Tibial artery (tissue), 4 donors: ENCODE measurements around the gene LOXL3.

Experiments used
- DNase-seq, 2 donors: peaks; one replicate each; pipeline ENCODE4 v3.0.0-alpha.2; 2019
- H3K27ac ChIP-seq, 2 donors: fragments of 200-600 bp; sonication (generic) in 1 of 2; 1 replicate in 1 of 2; 2 replicates in 1 of 2; pipeline ENCODE4 v1.5.1; 2018 to 2019; ENCODE audit warnings: mild to moderate bottlenecking in 1 of 2
- H3K27me3 ChIP-seq, 2 donors: fragments of 200-600 bp; sonication (generic) in 1 of 2; one replicate each; pipeline versions ENCODE4 v1.5.1 to v1.6.0; 2016 to 2019
- H3K36me3 ChIP-seq, 3 donors: fragments of 200-600 bp; sonication (generic) in 2 of 3; one replicate each; pipeline ENCODE4 v1.5.1; 2016 to 2019; ENCODE audit warnings: mild to moderate bottlenecking in 2 of 3
- H3K4me1 ChIP-seq, 4 donors: fragments of 200-600 bp; sonication (generic) in 2 of 4; 1 replicate in 3 of 4; 2 replicates in 1 of 4; pipeline ENCODE4 v1.5.1; 2016 to 2019
- H3K4me3 ChIP-seq, 2 donors: fragments of 200-600 bp; sonication (generic) in 1 of 2; 1 replicate in 1 of 2; 2 replicates in 1 of 2; pipeline ENCODE4 v1.5.1; 2018 to 2019; ENCODE audit warnings: mild to moderate bottlenecking in 2 of 2
- H3K9me3 ChIP-seq, 3 donors: fragments of 200-600 bp; sonication (generic) in 1 of 3; one replicate each; pipeline ENCODE4 v1.5.1; 2016 to 2019
- intact Hi-C: fragments of 100-400 bp; cut with DNase I; formaldehyde crosslinking; loops from one replicate; pipeline ENCODE4 v1.15.0; 2023; ENCODE audit warnings: low total_unique reads
- TF ChIP-seq, protein P1 (sequence below), 2 experiments: fragments of 200-600 bp in 1 of 2; fragments of 450-650 bp in 1 of 2; IDR thresholded peaks; one replicate each; pipeline ENCODE4 v1.5.1; 2017 to 2019; ENCODE audit warnings: antibody characterized with exemption in 2 of 2, mild to moderate bottlenecking in 1 of 2, moderate library complexity in 1 of 2

Gene LOXL3

DNA sequence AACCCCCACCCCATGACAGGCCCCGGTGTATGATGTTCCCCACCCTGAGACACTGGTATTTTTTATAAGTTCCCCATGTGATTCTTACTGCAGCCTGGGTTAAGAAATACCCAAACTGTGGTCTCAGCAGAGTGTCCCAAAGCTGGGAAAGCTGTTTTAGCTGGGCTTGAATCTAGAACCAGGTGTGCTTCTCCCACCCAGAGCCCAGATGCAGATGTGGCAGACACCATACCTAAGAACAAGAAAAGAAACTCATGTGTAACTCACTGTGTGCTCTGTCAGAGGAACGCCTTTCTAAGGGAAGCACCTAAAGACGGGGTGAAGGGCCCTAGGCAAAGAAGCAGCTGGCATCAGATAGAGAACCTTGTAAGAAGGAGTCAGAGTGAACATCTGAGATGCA is 24.7 kb upstream of the LOXL3 start:
- no peaks in the 10 kb centered on the region for H3K27me3 ChIP-seq
- no peak overlapping the region for H3K4me3 ChIP-seq
- no peaks in the 10 kb centered on the region for H3K9me3 ChIP-seq
- H3K36me3 ChIP-seq, result no peaks in the 10 kb centered on the region
- H3K27ac ChIP-seq, result no peak overlapping the region
- intact Hi-C loops, result no loop called here
- DNase-seq, result no peak
- TF ChIP-seq, protein P1, sequence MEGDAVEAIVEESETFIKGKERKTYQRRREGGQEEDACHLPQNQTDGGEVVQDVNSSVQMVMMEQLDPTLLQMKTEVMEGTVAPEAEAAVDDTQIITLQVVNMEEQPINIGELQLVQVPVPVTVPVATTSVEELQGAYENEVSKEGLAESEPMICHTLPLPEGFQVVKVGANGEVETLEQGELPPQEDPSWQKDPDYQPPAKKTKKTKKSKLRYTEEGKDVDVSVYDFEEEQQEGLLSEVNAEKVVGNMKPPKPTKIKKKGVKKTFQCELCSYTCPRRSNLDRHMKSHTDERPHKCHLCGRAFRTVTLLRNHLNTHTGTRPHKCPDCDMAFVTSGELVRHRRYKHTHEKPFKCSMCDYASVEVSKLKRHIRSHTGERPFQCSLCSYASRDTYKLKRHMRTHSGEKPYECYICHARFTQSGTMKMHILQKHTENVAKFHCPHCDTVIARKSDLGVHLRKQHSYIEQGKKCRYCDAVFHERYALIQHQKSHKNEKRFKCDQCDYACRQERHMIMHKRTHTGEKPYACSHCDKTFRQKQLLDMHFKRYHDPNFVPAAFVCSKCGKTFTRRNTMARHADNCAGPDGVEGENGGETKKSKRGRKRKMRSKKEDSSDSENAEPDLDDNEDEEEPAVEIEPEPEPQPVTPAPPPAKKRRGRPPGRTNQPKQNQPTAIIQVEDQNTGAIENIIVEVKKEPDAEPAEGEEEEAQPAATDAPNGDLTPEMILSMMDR (IDR thresholded peaks at IDR 0.05), result no peak
- peaks cover 0 to 8% (median 3%) of the 10 kb centered on the region in 4 donors for H3K4me1 ChIP-seq

DNA sequence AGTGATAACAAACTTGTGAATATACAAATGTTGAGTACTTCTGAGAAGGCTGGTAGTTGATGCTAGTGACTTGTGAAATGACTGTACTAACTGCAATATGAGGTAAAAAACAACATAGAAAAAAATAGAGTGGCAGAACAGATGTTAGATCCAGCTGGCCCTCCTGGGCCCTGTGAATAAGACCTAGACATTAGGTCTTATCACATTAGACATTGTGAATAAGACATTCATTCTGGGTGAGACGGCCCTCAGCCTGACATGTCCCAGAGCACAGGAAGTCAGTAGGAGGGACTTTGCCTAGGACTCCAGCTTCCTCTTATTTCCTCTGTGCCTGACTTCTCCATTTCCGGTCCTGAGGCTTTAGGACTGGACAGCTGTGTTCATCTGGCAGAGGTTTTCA is 23.7 kb upstream of the LOXL3 start:
- Histone ChIP-seq H3K36me3 (no peaks in the 10 kb centered on the region), H3K27ac (peak overlapping the region in 1 of 2 donors; percentile 5), H3K4me1 (peaks cover 0 to 8% (median 0%) of the 10 kb centered on the region in 4 donors), H3K9me3 (no peaks in the 10 kb centered on the region), H3K4me3 (no peak overlapping the region), H3K27me3 (no peaks in the 10 kb centered on the region)
- intact Hi-C loops, result no loop called here
- DNase-seq, result no peak
- TF ChIP-seq, protein P1 (IDR thresholded peaks at IDR 0.05), result no peak

DNA sequence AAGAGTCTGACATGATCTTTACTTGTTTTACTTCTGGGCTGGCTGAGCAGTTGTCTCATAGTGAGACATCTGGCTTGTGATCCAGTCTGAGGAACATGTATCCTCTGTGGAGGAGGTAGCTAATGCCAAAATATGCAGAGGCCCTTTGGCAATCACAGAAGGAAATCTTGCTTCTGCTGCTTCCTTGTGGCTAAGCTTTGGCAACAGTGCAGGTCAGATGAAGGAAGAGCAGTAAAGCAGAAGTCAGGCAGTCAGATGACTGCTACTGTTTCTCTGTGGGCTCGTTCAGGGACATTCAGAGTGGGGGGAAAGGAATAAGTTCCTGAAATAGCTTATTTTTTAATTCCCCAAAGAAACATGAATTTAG is 23.1 kb upstream of the LOXL3 start:
- peak overlapping the region; percentile 32 to 34 for H3K27ac ChIP-seq
- intact Hi-C loops, result no loop called here
- H3K36me3 ChIP-seq, result no peaks in the 10 kb centered on the region
- TF ChIP-seq, protein P1 (IDR thresholded peaks at IDR 0.05), result no peak
- no peaks in the 10 kb centered on the region for H3K9me3 ChIP-seq
- H3K4me3 ChIP-seq, result no peak overlapping the region
- DNase-seq, result peak; percentile 72
- H3K4me1 ChIP-seq, result peaks cover 0 to 8% (median 0%) of the 10 kb centered on the region in 4 donors
- no peaks in the 10 kb centered on the region for H3K27me3 ChIP-seq

GRCh38 chr2:74576211-74576862 is 22.6 kb upstream of the LOXL3 start:
- Histone ChIP-seq H3K27ac (peak overlapping the region; percentile 32 to 34), H3K36me3 (no peaks in the 10 kb centered on the region), H3K27me3 (no peaks in the 10 kb centered on the region), H3K4me1 (peaks cover 0 to 8% (median 0%) of the 10 kb centered on the region in 4 donors), H3K4me3 (no peak overlapping the region), H3K9me3 (no peaks in the 10 kb centered on the region)
- intact Hi-C loops, result no loop called here
- no peak for DNase-seq
- TF ChIP-seq, protein P1 (IDR thresholded peaks at IDR 0.05), result no peak

GRCh38 chr2:74575320-74575719 is 21.6 kb upstream of the LOXL3 start:
- TF ChIP-seq, protein P1 (IDR thresholded peaks at IDR 0.05), result no peak
- Histone ChIP-seq H3K27ac (no peak overlapping the region), H3K27me3 (no peaks in the 10 kb centered on the region), H3K4me1 (peaks cover 0 to 8% (median 0%) of the 10 kb centered on the region in 4 donors), H3K4me3 (no peak overlapping the region), H3K9me3 (no peaks in the 10 kb centered on the region), H3K36me3 (no peaks in the 10 kb centered on the region)
- DNase-seq, result no peak
- intact Hi-C loops, result no loop called here
